Natural killer cell (primary cell): ENCODE data around the gene ATP1B1. TPM values are rescaled to one million over a fixed set of nuclear protein-coding genes. Genes with fewer than 3 reads are reported as not detected.

Experiments
- ATAC-seq, 3 donors: fragments of 150-1000 bp in 2 of 3; fragments of 200-7000 bp in 1 of 3; cut with Tn5 transposase; 1 replicate in 1 of 3; 2 replicates in 2 of 3; pipeline ENCODE4 v1.10.0; 2021; ENCODE audit warnings: mild to moderate bottlenecking in 2 of 3, moderate library complexity in 2 of 3
- DNase-seq, 2 donors: peaks; one replicate each; pipeline versions ENCODE4 v3.0.0 to v3.0.0-alpha.2; 2013 to 2021; ENCODE audit warnings: mixed read lengths in 1 of 2
- H3K27ac ChIP-seq: one replicate; pipeline ENCODE4 v1.5.1; 2013; ENCODE audit warnings: mild to moderate bottlenecking, low read length
- H3K27me3 ChIP-seq: one replicate; pipeline ENCODE4 v1.6.1; 2013; ENCODE audit warnings: low read length; ENCODE audit not compliant: control insufficient read depth, insufficient read depth
- H3K36me3 ChIP-seq: one replicate; pipeline ENCODE4 v1.6.1; 2013; ENCODE audit warnings: low read length; ENCODE audit not compliant: control insufficient read depth, insufficient read depth
- H3K4me1 ChIP-seq: one replicate; pipeline ENCODE4 v1.6.1; 2013; ENCODE audit warnings: low read length; ENCODE audit not compliant: control insufficient read depth, insufficient read depth
- H3K4me3 ChIP-seq: one replicate; pipeline ENCODE4 v1.5.1; 2013; ENCODE audit warnings: low read length
- H3K9me3 ChIP-seq: one replicate; pipeline ENCODE4 v1.6.1; 2013; ENCODE audit warnings: low read length; ENCODE audit not compliant: control insufficient read depth, insufficient read depth
- H3K27ac Mint-ChIP-seq, 2 donors: one replicate each; pipeline ENCODE4 v1.8.0; 2022; ENCODE audit warnings: mild to moderate bottlenecking in 2 of 2, mixed read lengths in 2 of 2, moderate library complexity in 1 of 2
- H3K27me3 Mint-ChIP-seq, 2 donors: one replicate each; pipeline ENCODE4 v1.8.0; 2022; ENCODE audit warnings: low read depth in 2 of 2, mixed read lengths in 2 of 2
- H3K36me3 Mint-ChIP-seq: one replicate; pipeline ENCODE4 v1.8.0; 2022; ENCODE audit warnings: mixed read lengths
- H3K4me1 Mint-ChIP-seq, 2 donors: one replicate each; pipeline ENCODE4 v1.8.0; 2022; ENCODE audit warnings: mixed read lengths in 2 of 2
- H3K4me3 Mint-ChIP-seq: one replicate; pipeline ENCODE4 v1.8.0; 2022; ENCODE audit warnings: mild to moderate bottlenecking, moderate library complexity, mixed read lengths
- H3K9me3 Mint-ChIP-seq, 2 donors: one replicate each; pipeline ENCODE4 v1.8.0; 2022; ENCODE audit warnings: mixed read lengths in 2 of 2
- CTCF ChIP-seq: fragments of 200-600 bp; IDR thresholded peaks from one replicate; pipeline ENCODE4 v1.8.0; 2022; ENCODE audit warnings: antibody characterized with exemption
- WGBS: methylation state at CpG from one replicate; pipeline ENCODE4 v1.1.7; 2013; ENCODE audit warnings: missing lambda C conversion rate; ENCODE audit not compliant: insufficient coverage; 5-methylcytosine and 5-hydroxymethylcytosine counted together
- intact Hi-C: fragments of 100-400 bp; cut with micrococcal nuclease; formaldehyde crosslinking; loops from one replicate; pipeline ENCODE4 v1.14.2; 2022
- total RNA-seq, 4 donors: library from RNA; stranded (reverse); fragments of 120-200 nt in 1 of 4; gene quantifications; one replicate each; pipeline versions ENCODE4 v1.2.3 to v1.2.4, GENCODE V29; 2013 to 2022

The ATP1B1 gene
- total RNA-seq, 3 donors from 2014 or later (not counting 1 experiment from before 2014, with no cell fraction given) = 3.4 to 10.4 (median 4.9) TPM

GRCh38 chr1:169133801-169134502 lies 27.5 kb downstream of the ATP1B1 start:
- ATAC-seq (no peak), DNase-seq (peak in 1 of 2 donors; percentile 13)
- no peaks in the 10 kb centered on the region for H3K9me3 ChIP-seq
- H3K4me3 ChIP-seq = no peak overlapping the region
- peaks cover 3% of the 10 kb centered on the region for H3K4me1 ChIP-seq
- no peaks in the 10 kb centered on the region for H3K27me3 ChIP-seq
- TF ChIP-seq CTCF = peak; percentile 24
- Mint-ChIP-seq H3K4me3 (no peak overlapping the region), H3K4me1 (peaks cover 24 to 25% of the 10 kb centered on the region in 2 donors), H3K36me3 (no peaks in the 10 kb centered on the region), H3K27ac (peak overlapping the region; percentile 76 to 82), H3K27me3 (no peaks in the 10 kb centered on the region), H3K9me3 (no peaks in the 10 kb centered on the region)
- H3K36me3 ChIP-seq = no peaks in the 10 kb centered on the region
- 90% methylated on average over 2 of the region's 2 CpGs for WGBS
- peak overlapping the region; percentile 53 for H3K27ac ChIP-seq
- intact Hi-C loops = loop anchor here (10.0 kb wide), 1 partner anchor 529 kb away; no protein-coding TSS in a partner anchor

- Histone ChIP-seq H3K4me1 (peaks cover 3% of the 10 kb centered on the region), H3K27ac (no peak overlapping the region), H3K4me3 (no peak overlapping the region), H3K9me3 (no peaks in the 10 kb centered on the region), H3K27me3 (no peaks in the 10 kb centered on the region), H3K36me3 (no peaks in the 10 kb centered on the region)
- no peak overlapping the region for H3K27ac Mint-ChIP-seq
- peaks cover 19 to 21% of the 10 kb centered on the region in 2 donors for H3K4me1 Mint-ChIP-seq
- intact Hi-C loops = loop anchor here (10.0 kb wide), 1 partner anchor 533 kb away; no protein-coding TSS in a partner anchor
- H3K9me3 Mint-ChIP-seq = no peaks in the 10 kb centered on the region
- H3K4me3 Mint-ChIP-seq = no peak overlapping the region
- no peak for TF ChIP-seq CTCF
- no peaks in the 10 kb centered on the region for H3K36me3 Mint-ChIP-seq
- H3K27me3 Mint-ChIP-seq = no peaks in the 10 kb centered on the region
- no peak for DNase-seq
- ATAC-seq = no peak
- WGBS = over 99% methylated on average over 4 of the region's 4 CpGs
Measured at GRCh38 chr1:169137357-169137756, 30.9 kb downstream of the ATP1B1 start.

- H3K4me1 ChIP-seq = no peaks in the 10 kb centered on the region
- intact Hi-C loops = loop anchor here (10.0 kb wide), 1 partner anchor 534 kb away; no protein-coding TSS in a partner anchor
- no peaks in the 10 kb centered on the region for H3K9me3 ChIP-seq
- Mint-ChIP-seq H3K27me3 (no peaks in the 10 kb centered on the region), H3K4me3 (no peak overlapping the region), H3K4me1 (peaks cover 2 to 4% of the 10 kb centered on the region in 2 donors), H3K36me3 (no peaks in the 10 kb centered on the region), H3K27ac (no peak overlapping the region), H3K9me3 (no peaks in the 10 kb centered on the region)
- no peak overlapping the region for H3K4me3 ChIP-seq
- no peak for ATAC-seq
- DNase-seq = no peak
- 43% methylated on average over 1 of the region's 2 CpGs for WGBS
- no peaks in the 10 kb centered on the region for H3K27me3 ChIP-seq
- no peak overlapping the region for H3K27ac ChIP-seq
- H3K36me3 ChIP-seq = no peaks in the 10 kb centered on the region
- no peak for TF ChIP-seq CTCF
Measured at GRCh38 chr1:169138866-169139670, 32.6 kb downstream of the ATP1B1 start.
